Stomach (tissue), 4 donors: ENCODE measurements around the gene NOSTRIN.

Experiments
- CTCF ChIP-seq, 7 experiments: fragments of 450-650 bp in 4 of 7; fragments of 200-600 bp in 3 of 7; sonication (generic) in 3 of 7; IDR thresholded peaks; one replicate each; pipeline ENCODE4 v1.5.1; 2016 to 2019; ENCODE audit warnings: antibody characterized with exemption in 7 of 7, control low read depth in 2 of 7, mild to moderate bottlenecking in 1 of 7
- POLR2A ChIP-seq, 4 donors: fragments of 450-650 bp; IDR thresholded peaks; one replicate each; pipeline ENCODE4 v1.6.1; 2016; ENCODE audit warnings: antibody characterized with exemption in 4 of 4, control low read depth in 2 of 4, mild to moderate bottlenecking in 1 of 4, moderate library complexity in 1 of 4

GRCh38 chr2:168816369-168816768 is 13.9 kb downstream of the NOSTRIN start:
- no peak for TF ChIP-seq CTCF (IDR thresholded peaks at IDR 0.05)
- TF ChIP-seq POLR2A (IDR thresholded peaks at IDR 0.05), result no peak
